IMR-90 (cell line): ENCODE results near the gene NDUFAF5. TPM values are rescaled to one million over a fixed set of nuclear protein-coding genes. Genes with fewer than 3 reads are reported as not detected.

Experiments
- ATAC-seq: fragments of 200-7000 bp; cut with Tn5 transposase; 2 replicates; pipeline ENCODE4 v1.9.1; 2020; ENCODE audit warnings: low read depth, mild to moderate bottlenecking, moderate library complexity
- BruUV-seq: library from RNA; stranded (reverse); fragments of 400-500 nt; replicated peaks from 2 replicates; lab custom pipeline; 2021; lab: Mats Ljungman, UMichigan
- CTCF ChIA-PET: fragments of 300-600 bp; formaldehyde crosslinking; extraction: SDS; loops from one replicate; lab custom pipeline; 2021; ENCODE audit warnings: antibody characterized with exemption; lab: Yijun Ruan, JAX
- POLR2A ChIA-PET: fragments of 300-600 bp; sonication (Branson Sonifier 250); formaldehyde crosslinking; loops from one replicate; lab custom pipeline; 2022; ENCODE audit warnings: antibody characterized with exemption; ENCODE audit not compliant: unreplicated experiment; lab: Charles Lee
- DNase-seq: peaks from one replicate; pipeline ENCODE4 v3.0.0; 2013
- H2AFZ ChIP-seq: replicated peaks from 2 replicates; pipeline ENCODE3; 2013; ENCODE audit warnings: low read length, mild to moderate bottlenecking; ENCODE audit not compliant: poor library complexity
- H2AK5ac ChIP-seq: 2 replicates; pipeline ENCODE4 v1.6.1; 2013; ENCODE audit warnings: low read depth, low read length, inconsistent platforms
- H2AK9ac ChIP-seq: replicated peaks from 2 replicates; pipeline ENCODE3; 2013; ENCODE audit warnings: mild to moderate bottlenecking, low read depth, low read length, moderate library complexity; ENCODE audit not compliant: poor library complexity
- H2BK120ac ChIP-seq: 2 replicates; pipeline ENCODE4 v1.6.1; 2013; ENCODE audit warnings: low read depth, low read length, inconsistent platforms
- H2BK15ac ChIP-seq: 3 replicates; pipeline ENCODE4 v1.6.1; 2013; ENCODE audit warnings: low read depth, low read length, inconsistent platforms
- H2BK20ac ChIP-seq: 2 replicates; pipeline ENCODE4 v1.6.1; 2013; ENCODE audit warnings: low read depth, mild to moderate bottlenecking, inconsistent platforms, low read length, moderate library complexity
- H2BK5ac ChIP-seq: 2 replicates; pipeline ENCODE4 v1.6.1; 2013; ENCODE audit warnings: mild to moderate bottlenecking, low read depth, low read length, inconsistent platforms; ENCODE audit not compliant: poor library complexity, severe bottlenecking
- H3K14ac ChIP-seq: replicated peaks from 2 replicates; pipeline ENCODE4 v1.6.1; 2013; ENCODE audit warnings: low read depth, low read length, inconsistent platforms
- H3K18ac ChIP-seq: 2 replicates; pipeline ENCODE4 v1.6.1; 2013; ENCODE audit warnings: low read depth, low read length, control low read depth
- H3K23ac ChIP-seq: 2 replicates; pipeline ENCODE4 v1.6.1; 2013; ENCODE audit warnings: low read depth, low read length, inconsistent platforms
- H3K27ac ChIP-seq: 2 replicates; pipeline ENCODE4 v1.5.1; 2013; ENCODE audit warnings: mild to moderate bottlenecking, control low read depth, low read length; ENCODE audit not compliant: insufficient read depth
- H3K27me3 ChIP-seq: 2 replicates; pipeline ENCODE4 v1.6.1; 2013; ENCODE audit warnings: low read length; ENCODE audit not compliant: control insufficient read depth, insufficient read depth
- H3K36me3 ChIP-seq: 2 replicates; pipeline ENCODE4 v1.6.1; 2013; ENCODE audit warnings: low read length, mixed read lengths; ENCODE audit not compliant: control insufficient read depth, insufficient read depth
- H3K4ac ChIP-seq: 2 replicates; pipeline ENCODE4 v1.6.1; 2013; ENCODE audit warnings: low read depth, low read length, inconsistent platforms
- H3K4me1 ChIP-seq: 2 replicates; pipeline ENCODE4 v1.6.1; 2013; ENCODE audit warnings: low read length, mixed read lengths; ENCODE audit not compliant: control insufficient read depth, insufficient read depth
- H3K4me2 ChIP-seq: 2 replicates; pipeline ENCODE4 v1.6.1; 2013; ENCODE audit warnings: low read depth, mild to moderate bottlenecking, control low read depth, low read length, moderate library complexity
- H3K4me3 ChIP-seq: 2 replicates; pipeline ENCODE4 v1.5.1; 2013; ENCODE audit warnings: low read depth, mild to moderate bottlenecking, control low read depth, low read length, moderate library complexity; ENCODE audit not compliant: insufficient read depth
- H3K56ac ChIP-seq: 2 replicates; pipeline ENCODE4 v1.6.1; 2013; ENCODE audit warnings: low read length, inconsistent platforms; ENCODE audit not compliant: insufficient read depth; ENCODE audit errors: extremely low read depth
- H3K79me1 ChIP-seq, 2 experiments: 2 replicates each; pipeline ENCODE4 v1.6.1; 2013; ENCODE audit warnings: low read length in 2 of 2, inconsistent platforms in 1 of 2, low read depth in 1 of 2
- H3K9ac ChIP-seq: 2 replicates; pipeline ENCODE4 v1.6.1; 2013; ENCODE audit warnings: low read depth, low read length, control low read depth
- H3K9me1 ChIP-seq: 2 replicates; pipeline ENCODE4 v1.6.1; 2013; ENCODE audit warnings: low read length, inconsistent platforms; ENCODE audit not compliant: insufficient read depth
- H3K9me3 ChIP-seq: 2 replicates; pipeline ENCODE4 v1.6.1; 2013; ENCODE audit warnings: low read length; ENCODE audit not compliant: control insufficient read depth, insufficient read depth
- H4K20me1 ChIP-seq: 2 replicates; pipeline ENCODE4 v1.6.1; 2013; ENCODE audit warnings: low read length, inconsistent platforms; ENCODE audit not compliant: insufficient read depth
- H4K5ac ChIP-seq: 2 replicates; pipeline ENCODE4 v1.6.1; 2013; ENCODE audit warnings: mild to moderate bottlenecking, low read depth, low read length, control low read depth
- H4K8ac ChIP-seq, 2 experiments: 2 replicates each; pipeline ENCODE4 v1.6.1; 2013; ENCODE audit warnings: low read depth in 2 of 2, low read length in 2 of 2, control low read depth in 1 of 2, inconsistent platforms in 1 of 2
- H4K91ac ChIP-seq: 2 replicates; pipeline ENCODE4 v1.6.1; 2013; ENCODE audit warnings: low read depth, low read length, inconsistent platforms; ENCODE audit not compliant: insufficient read depth
- BHLHE40 ChIP-seq: fragments of 150-350 bp; IDR thresholded peaks from 2 replicates; pipeline ENCODE4 v1.6.1; 2016; ENCODE audit warnings: mild to moderate bottlenecking, low read depth, low read length
- CEBPB ChIP-seq: IDR thresholded peaks from 2 replicates; pipeline ENCODE4 v1.6.1; 2012; ENCODE audit warnings: low read depth, low read length, improper control_type of control experiment
- CHD1 ChIP-seq: IDR thresholded peaks from 2 replicates; pipeline ENCODE4 v1.6.1; 2012; ENCODE audit warnings: low read depth, low read length, improper control_type of control experiment
- CTCF ChIP-seq: conservative IDR thresholded peaks from 2 replicates; pipeline ENCODE4 v1.5.1; 2012; ENCODE audit warnings: mild to moderate bottlenecking, low read depth, low read length, improper control_type of control experiment
- ELK1 ChIP-seq: fragments of 150-350 bp; IDR thresholded peaks from 2 replicates; pipeline ENCODE4 v1.6.1; 2016; ENCODE audit warnings: low read depth, mild to moderate bottlenecking, low read length, moderate library complexity, borderline replicate concordance
- FOS ChIP-seq: fragments of 150-350 bp; IDR thresholded peaks from 2 replicates; pipeline ENCODE4 v1.6.1; 2016; ENCODE audit warnings: low read depth, low read length
- MAZ ChIP-seq: IDR thresholded peaks from 2 replicates; pipeline ENCODE4 v1.6.1; 2012; ENCODE audit warnings: low read depth, mild to moderate bottlenecking, low read length, improper control_type of control experiment, moderate library complexity, borderline replicate concordance
- MXI1 ChIP-seq: IDR thresholded peaks from 2 replicates; pipeline ENCODE4 v1.6.1; 2012; ENCODE audit warnings: low read depth, mild to moderate bottlenecking, low read length, moderate library complexity, borderline replicate concordance
- NFE2L2 ChIP-seq: fragments of 150-350 bp; IDR thresholded peaks from 2 replicates; pipeline ENCODE4 v1.6.1; 2016; ENCODE audit warnings: low read depth, mild to moderate bottlenecking, low read length
- RAD21 ChIP-seq: IDR thresholded peaks from 2 replicates; pipeline ENCODE4 v1.6.1; 2012; ENCODE audit warnings: low read length, improper control_type of control experiment
- USF2 ChIP-seq: fragments of 150-350 bp; IDR thresholded peaks from 2 replicates; pipeline ENCODE4 v1.6.1; 2017; ENCODE audit warnings: mild to moderate bottlenecking, antibody characterized with exemption, low read length, low read depth
- WGBS, 2 experiments: methylation state at CpG; one replicate each; pipeline versions ENCODE4 v1.1.5 to v1.1.7; 2013; ENCODE audit warnings: missing lambda C conversion rate in 2 of 2; ENCODE audit not compliant: insufficient read length in 1 of 2; ENCODE audit errors: extremely low coverage in 2 of 2; 5-methylcytosine and 5-hydroxymethylcytosine counted together
- dilution Hi-C: fragments of 300-500 bp; cut with HindIII; formaldehyde crosslinking; loops from one replicate; pipeline ENCODE4 v1.14.3; 2018; ENCODE audit warnings: low sequenced_read_pairs; ENCODE audit not compliant: unreplicated experiment
- in situ Hi-C: fragments of 300-500 bp; cut with MboI; formaldehyde crosslinking; loops from 3 replicates; pipeline ENCODE4 v1.14.3; 2019; ENCODE audit warnings: low sequenced_read_pairs, inconsistent platforms, mixed read lengths
- intact Hi-C: fragments of 100-400 bp; cut with micrococcal nuclease; formaldehyde crosslinking; loops from 2 replicates; pipeline ENCODE4 v1.10.0; 2022
- polyA plus RNA-seq, 3 experiments: library from polyadenylated mRNA; depleted of rRNA; stranded (reverse); fragments of >200 nt; gene quantifications; 2 replicates each; pipeline ENCODE4 v1.2.3, GENCODE V29; 2012; ENCODE audit warnings: low replicate concordance in 1 of 3
- total RNA-seq: library from RNA; depleted of rRNA; stranded (reverse); fragments of >200 nt; gene quantifications from 2 replicates; pipeline ENCODE4 v1.2.3, GENCODE V29; 2012

Gene NDUFAF5
- total and polyA plus RNA-seq, 2 of the 4 experiments (the other 2 are of a cell fraction), result 6.8 to 12.3 TPM

GRCh38 chr20:13799040-13799439 lies 14.2 kb downstream of the NDUFAF5 start:
- in situ Hi-C loops (no loop called here), dilution Hi-C loops (no loop called here), intact Hi-C loops (no loop called here)
- Histone ChIP-seq H3K14ac (no peak overlapping the region), H3K79me1 (no peaks in the 10 kb centered on the region; a peak in 3 of 4 replicates), H3K36me3 (peaks cover 39% of the 10 kb centered on the region), H2BK15ac (no peak overlapping the region), H3K9me3 (no peaks in the 10 kb centered on the region), H2BK5ac (no peak overlapping the region), H4K20me1 (peaks cover 5% of the 10 kb centered on the region; the same call in 1 of the 2 replicates), H2AFZ (no peak overlapping the region), H3K27me3 (no peaks in the 10 kb centered on the region), H3K4me1 (0 out of 2 replicates have a peak, but pooled peaks cover 2% of the 10 kb centered on the region), H2AK9ac (no peak overlapping the region), H3K56ac (no peak overlapping the region), H3K27ac (no peak overlapping the region), H2AK5ac (no peak overlapping the region), H2BK20ac (no peak overlapping the region), H3K4ac (no peak overlapping the region), H3K23ac (no peak overlapping the region), H3K18ac (no peak overlapping the region), H3K4me2 (no peak overlapping the region), H4K5ac (no peak overlapping the region), H3K9ac (no peak overlapping the region), H3K4me3 (no peak overlapping the region), H2BK120ac (no peak overlapping the region), H4K8ac (no peak overlapping the region), H3K9me1 (peaks cover 2% of the 10 kb centered on the region; the same call in 1 of the 2 replicates), H4K91ac (no peak overlapping the region)
- TF ChIP-seq BHLHE40 (no peak), MXI1 (no peak), CHD1 (no peak), CTCF (no peak), ELK1 (no peak), FOS (no peak), USF2 (no peak), NFE2L2 (no peak), MAZ (no peak), RAD21 (no peak), CEBPB (no peak)
- no TSS peak for BruUV-seq
- ChIA-PET CTCF (interaction anchor here (1.2 kb wide), 1 partner anchor 11 kb away, joined by 6 read pairs; no protein-coding TSS in a partner anchor), POLR2A (no interaction called here)
- no CpG with 5 or more reads among the region's 5 CpGs for WGBS, 2 experiments
- no peak for DNase-seq
- ATAC-seq, result no peak
